Activated CD4-positive, alpha-beta T cell treated with anti-CD3 and anti-CD28 coated beads for 36 hours (primary cell): ENCODE results near the gene KLF11. TPM values are rescaled to one million over a fixed set of nuclear protein-coding genes. Genes with fewer than 3 reads are reported as not detected.

Experiments
- ATAC-seq: fragments of 200-7000 bp; cut with Tn5 transposase; one replicate; pipeline ENCODE4 v1.10.0; 2021; ENCODE audit warnings: mild to moderate bottlenecking, moderate library complexity
- CTCF ChIA-PET: fragments of 350-600 bp; sonication (Branson Sonifier 250); formaldehyde crosslinking; loops from one replicate; lab custom pipeline; 2021; ENCODE audit warnings: antibody characterized with exemption; lab: Charles Lee
- POLR2A ChIA-PET: fragments of 350-600 bp; sonication (Branson Sonifier 250); formaldehyde crosslinking; loops from one replicate; lab custom pipeline; 2021; ENCODE audit warnings: antibody characterized with exemption, inconsistent platforms; lab: Charles Lee
- DNase-seq: peaks from one replicate; pipeline ENCODE4 v3.0.0-alpha.2; 2020
- H3K27ac Mint-ChIP-seq: one replicate; pipeline ENCODE4 v1.8.0; 2021; ENCODE audit warnings: mixed read lengths
- H3K27me3 Mint-ChIP-seq: one replicate; pipeline ENCODE4 v1.8.0; 2021; ENCODE audit warnings: mixed read lengths
- H3K36me3 Mint-ChIP-seq: one replicate; pipeline ENCODE4 v1.8.0; 2021; ENCODE audit warnings: low read depth, mixed read lengths
- H3K4me1 Mint-ChIP-seq: one replicate; pipeline ENCODE4 v1.8.0; 2021; ENCODE audit warnings: mixed read lengths
- H3K4me3 Mint-ChIP-seq: one replicate; pipeline ENCODE4 v1.8.0; 2021; ENCODE audit warnings: mild to moderate bottlenecking, moderate library complexity, mixed read lengths
- H3K9me3 Mint-ChIP-seq: one replicate; pipeline ENCODE4 v1.8.0; 2021; ENCODE audit warnings: low read depth, mixed read lengths
- intact Hi-C, 2 experiments: fragments of 100-400 bp; cut with DNase I in 1 of 2; cut with micrococcal nuclease in 1 of 2; formaldehyde crosslinking; loops; one replicate each; pipeline versions ENCODE4 v1.14.2 to v1.15.1; 2022 to 2024; cut with DNase I, micrococcal nuclease
- total RNA-seq, 2 experiments: library from RNA; stranded (reverse); gene quantifications; one replicate each; pipeline ENCODE4 v1.2.3, GENCODE V29; 2021

KLF11 gene
- total RNA-seq, 2 experiments from 2014 or later, result 4.2 to 4.5 TPM

DNA sequence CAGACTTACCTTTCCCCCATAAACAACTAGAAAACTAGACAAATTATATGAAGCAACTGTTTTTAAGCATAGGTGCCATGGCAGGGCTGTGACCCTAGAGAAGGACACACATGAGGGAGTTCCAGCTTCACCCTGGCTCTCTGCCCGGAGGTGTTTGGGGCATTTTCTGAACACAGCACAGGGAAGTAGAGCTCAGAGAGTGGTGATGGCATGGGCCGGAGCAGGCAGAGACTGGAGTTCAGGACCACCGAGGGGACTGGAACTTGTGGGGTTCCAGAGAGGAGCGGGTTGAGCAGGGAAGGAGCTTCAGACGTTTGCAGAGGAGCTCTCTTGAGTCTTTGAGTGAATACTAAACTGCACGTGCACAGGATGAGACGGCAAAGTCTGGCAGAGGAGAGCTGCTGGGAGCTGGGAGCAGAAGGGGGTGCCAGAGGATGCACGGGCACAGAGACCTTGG is 26.5 kb upstream of the KLF11 start:
- Mint-ChIP-seq H3K27ac (no peak overlapping the region), H3K27me3 (no peaks in the 10 kb centered on the region), H3K9me3 (peaks cover 2% of the 10 kb centered on the region), H3K4me1 (no peaks in the 10 kb centered on the region), H3K4me3 (no peak overlapping the region), H3K36me3 (no peaks in the 10 kb centered on the region)
- no peak for ATAC-seq
- intact Hi-C loops, result no loop called here
- DNase-seq, result no peak
- CTCF ChIA-PET, result interaction anchor here (1.0 kb wide), 1 partner anchor 19 kb away, joined by 4 read pairs; no protein-coding TSS in a partner anchor
- POLR2A ChIA-PET, result interaction anchor here (0.6 to 0.7 kb wide), 2 partner anchors 9 to 12 kb away, joined by 3 read pairs; no protein-coding TSS in a partner anchor

DNA sequence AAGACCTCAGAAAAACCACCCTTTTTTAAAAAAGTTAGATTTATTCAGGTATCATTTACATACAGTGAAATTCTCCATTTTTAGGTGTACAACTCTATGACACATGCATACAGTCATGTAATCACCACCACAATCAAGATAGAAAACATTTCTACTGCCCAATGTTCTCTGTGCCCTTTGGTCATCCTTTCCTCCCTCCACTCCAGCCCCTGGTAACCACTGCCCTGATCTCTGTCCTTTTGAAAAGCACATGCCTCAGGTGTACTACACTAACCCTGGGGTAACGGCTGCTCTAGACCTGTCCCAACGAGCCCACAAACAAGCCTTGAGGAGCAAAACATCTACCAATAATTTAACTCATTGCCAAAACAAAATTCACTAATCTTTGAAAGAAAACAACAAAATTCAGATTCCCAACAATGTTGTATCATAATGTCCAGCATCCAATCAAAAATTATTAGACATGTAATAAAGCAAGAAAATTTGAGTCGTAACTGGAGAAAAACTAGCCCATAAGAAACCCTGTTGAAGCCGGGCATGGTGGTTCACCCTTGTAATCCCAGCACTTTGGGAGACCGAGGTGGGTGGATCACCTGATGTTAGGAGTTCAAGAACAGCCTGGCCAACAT is 25.9 kb upstream of the KLF11 start:
- no peak for ATAC-seq
- DNase-seq, result no peak
- CTCF ChIA-PET, result interaction anchor here (1.0 to 1.2 kb wide), 2 partner anchors 19 to 55 kb away, joined by 3 to 4 read pairs; no protein-coding TSS in a partner anchor
- H3K4me1 Mint-ChIP-seq, result no peaks in the 10 kb centered on the region
- H3K27ac Mint-ChIP-seq, result no peak overlapping the region
- no peak overlapping the region for H3K4me3 Mint-ChIP-seq
- H3K27me3 Mint-ChIP-seq, result no peaks in the 10 kb centered on the region
- H3K9me3 Mint-ChIP-seq, result peaks cover 2% of the 10 kb centered on the region
- no peaks in the 10 kb centered on the region for H3K36me3 Mint-ChIP-seq
- intact Hi-C loops, result no loop called here
- POLR2A ChIA-PET, result interaction anchor here (0.6 to 0.7 kb wide), 2 partner anchors 9 to 11 kb away, joined by 3 read pairs; no protein-coding TSS in a partner anchor

- no peaks in the 10 kb centered on the region for H3K4me1 Mint-ChIP-seq
- DNase-seq (no peak), ATAC-seq (no peak)
- H3K27me3 Mint-ChIP-seq, result no peaks in the 10 kb centered on the region
- intact Hi-C loops, result no loop called here
- POLR2A ChIA-PET, result no interaction called here
- H3K36me3 Mint-ChIP-seq, result no peaks in the 10 kb centered on the region
- CTCF ChIA-PET, result interaction anchor here (0.6 kb wide), 1 partner anchor 30 kb away, joined by 4 read pairs; no protein-coding TSS in a partner anchor
- H3K4me3 Mint-ChIP-seq, result no peak overlapping the region
- no peak overlapping the region for H3K27ac Mint-ChIP-seq
- peaks cover 2% of the 10 kb centered on the region for H3K9me3 Mint-ChIP-seq
Measured at GRCh38 chr2:10019174-10019573, 24.2 kb upstream of the KLF11 start.

GRCh38 chr2:10019602-10020400 is 23.5 kb upstream of the KLF11 start:
- ChIA-PET CTCF (interaction anchor here (0.6 to 0.8 kb wide), 2 partner anchors 30 to 206 kb away, joined by 4 read pairs; no protein-coding TSS in a partner anchor), POLR2A (no interaction called here)
- intact Hi-C loops, result no loop called here
- H3K27me3 Mint-ChIP-seq, result no peaks in the 10 kb centered on the region
- H3K9me3 Mint-ChIP-seq, result peaks cover 2% of the 10 kb centered on the region
- H3K4me1 Mint-ChIP-seq, result no peaks in the 10 kb centered on the region
- no peaks in the 10 kb centered on the region for H3K36me3 Mint-ChIP-seq
- H3K4me3 Mint-ChIP-seq, result no peak overlapping the region
- ATAC-seq (no peak), DNase-seq (no peak)
- no peak overlapping the region for H3K27ac Mint-ChIP-seq

GRCh38 chr2:10022041-10022421 is 21.3 kb upstream of the KLF11 start:
- Mint-ChIP-seq H3K36me3 (no peaks in the 10 kb centered on the region), H3K27me3 (no peaks in the 10 kb centered on the region), H3K27ac (no peak overlapping the region), H3K4me3 (no peak overlapping the region), H3K4me1 (no peaks in the 10 kb centered on the region), H3K9me3 (peaks cover 2% of the 10 kb centered on the region)
- ChIA-PET POLR2A (no interaction called here), CTCF (interaction anchor here (1.3 kb wide), 1 partner anchor 38 kb away, joined by 3 read pairs; no protein-coding TSS in a partner anchor)
- intact Hi-C loops, result no loop called here
- no peak for DNase-seq
- ATAC-seq, result no peak

DNA sequence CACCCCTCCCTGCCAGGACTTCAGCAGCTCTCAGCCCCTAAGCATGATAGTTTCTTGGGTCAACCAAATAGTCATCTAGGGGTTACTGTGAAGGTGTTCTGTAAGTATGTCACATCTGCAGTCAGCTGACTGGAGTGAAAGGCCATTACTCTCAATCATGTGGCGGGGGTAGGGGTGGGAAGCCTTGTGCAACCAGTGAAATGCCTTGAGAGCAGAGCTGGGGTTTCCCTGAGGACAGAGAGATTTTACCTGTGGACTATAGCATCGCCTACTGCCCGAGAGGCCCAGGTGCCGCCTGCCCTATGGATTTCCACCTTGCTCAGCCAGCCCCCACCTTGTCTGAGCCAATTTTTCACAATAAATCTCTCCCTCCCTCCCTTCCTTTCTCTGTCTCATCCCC is 20.9 kb upstream of the KLF11 start:
- H3K9me3 Mint-ChIP-seq, result peaks cover under 1% of the 10 kb centered on the region
- no peak for DNase-seq
- intact Hi-C loops, result no loop called here
- no peak for ATAC-seq
- H3K27ac Mint-ChIP-seq, result no peak overlapping the region
- no peaks in the 10 kb centered on the region for H3K27me3 Mint-ChIP-seq
- no peaks in the 10 kb centered on the region for H3K4me1 Mint-ChIP-seq
- no peak overlapping the region for H3K4me3 Mint-ChIP-seq
- no peaks in the 10 kb centered on the region for H3K36me3 Mint-ChIP-seq
- CTCF ChIA-PET, result interaction anchor here (1.3 kb wide), 1 partner anchor 38 kb away, joined by 3 read pairs; no protein-coding TSS in a partner anchor
- POLR2A ChIA-PET, result no interaction called here

GRCh38 chr2:10022966-10023662 is 20.2 kb upstream of the KLF11 start:
- intact Hi-C loops, result no loop called here
- DNase-seq, result no peak
- H3K4me1 Mint-ChIP-seq, result no peaks in the 10 kb centered on the region
- no peak overlapping the region for H3K27ac Mint-ChIP-seq
- CTCF ChIA-PET, result no interaction called here
- POLR2A ChIA-PET, result no interaction called here
- H3K27me3 Mint-ChIP-seq, result no peaks in the 10 kb centered on the region
- no peak for ATAC-seq
- no peak overlapping the region for H3K4me3 Mint-ChIP-seq
- H3K36me3 Mint-ChIP-seq, result no peaks in the 10 kb centered on the region
- no peaks in the 10 kb centered on the region for H3K9me3 Mint-ChIP-seq

DNA sequence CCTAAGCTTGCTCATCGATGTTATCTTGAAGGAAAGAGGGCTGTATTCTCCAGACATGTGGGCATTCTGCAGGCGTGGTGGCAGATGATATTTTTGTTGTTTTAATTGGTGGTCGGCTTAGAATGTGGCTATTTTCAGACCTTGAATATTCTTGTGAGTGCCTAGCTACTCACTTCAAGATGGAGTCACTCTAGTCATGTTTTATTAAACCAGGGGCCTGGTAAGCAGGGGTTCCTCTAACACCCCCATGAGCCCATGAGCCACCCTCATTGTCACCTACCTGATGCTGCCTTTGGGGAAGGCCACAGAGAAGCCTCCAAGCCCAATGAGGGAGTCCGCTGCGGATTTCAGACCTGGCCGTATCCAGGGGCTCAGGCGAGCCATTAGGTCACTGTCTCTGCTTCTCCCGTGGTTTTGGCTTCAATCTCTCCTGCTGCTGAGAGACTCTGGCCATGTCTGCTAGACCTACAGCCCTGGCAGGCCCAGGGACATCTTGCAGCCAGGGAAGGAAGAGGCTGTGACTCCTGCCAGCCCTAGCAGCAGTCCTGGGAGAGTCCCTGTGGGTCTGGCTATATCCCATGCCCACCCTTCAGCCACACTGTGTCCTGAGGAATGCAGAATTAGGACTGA is 16.3 kb upstream of the KLF11 start:
- ChIA-PET POLR2A (no interaction called here), CTCF (interaction anchor here (0.6 to 2.2 kb wide), 3 partner anchors 43 to 225 kb away, joined by 3 to 12 read pairs (median 4); no protein-coding TSS in a partner anchor)
- no peak overlapping the region for H3K27ac Mint-ChIP-seq
- no peak overlapping the region for H3K4me3 Mint-ChIP-seq
- H3K27me3 Mint-ChIP-seq, result no peaks in the 10 kb centered on the region
- ATAC-seq (no peak), DNase-seq (no peak)
- peaks cover 14% of the 10 kb centered on the region for H3K4me1 Mint-ChIP-seq
- intact Hi-C loops, result no loop called here
- no peaks in the 10 kb centered on the region for H3K36me3 Mint-ChIP-seq
- H3K9me3 Mint-ChIP-seq, result no peaks in the 10 kb centered on the region

DNA sequence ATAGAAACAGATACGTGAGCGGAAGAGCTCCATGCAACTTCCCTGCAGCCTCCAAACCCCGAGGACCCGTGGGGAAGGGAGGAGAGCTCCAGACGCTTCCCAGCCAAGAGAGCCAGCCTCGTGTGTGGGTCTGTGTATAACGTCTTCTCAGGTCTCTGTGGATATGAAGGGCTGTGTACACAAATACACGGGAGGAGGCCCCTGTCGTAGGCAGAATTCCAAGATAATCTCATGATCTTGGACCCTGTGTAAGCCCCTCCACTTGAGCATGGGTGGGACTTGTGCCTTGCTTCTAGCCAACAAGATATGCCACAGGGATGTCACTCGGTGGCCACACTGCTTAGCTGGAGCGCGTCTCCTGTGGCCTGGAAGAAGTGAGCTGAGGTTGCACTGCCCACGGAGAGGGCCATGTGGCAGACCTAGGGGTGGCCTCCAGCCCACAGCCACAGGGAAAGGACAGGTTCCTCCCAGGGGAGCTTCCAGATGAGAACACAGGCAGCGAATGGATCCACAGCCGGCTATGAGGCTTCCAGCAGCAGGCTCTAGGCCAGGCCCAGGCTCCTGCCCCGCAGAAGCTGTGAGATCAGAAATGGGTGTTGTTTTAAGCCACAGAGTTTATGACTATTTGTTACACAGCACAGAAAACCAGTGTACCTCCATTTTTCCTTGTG is 15.6 kb upstream of the KLF11 start:
- no peak for DNase-seq
- POLR2A ChIA-PET, result no interaction called here
- no peak overlapping the region for H3K27ac Mint-ChIP-seq
- no peak for ATAC-seq
- CTCF ChIA-PET, result interaction anchor here (0.5 to 2.2 kb wide), 2 partner anchors 44 to 449 kb away, joined by 3 to 12 read pairs; no protein-coding TSS in a partner anchor
- H3K4me1 Mint-ChIP-seq, result peaks cover 14% of the 10 kb centered on the region
- H3K4me3 Mint-ChIP-seq, result no peak overlapping the region
- no peaks in the 10 kb centered on the region for H3K36me3 Mint-ChIP-seq
- intact Hi-C loops, result no loop called here
- no peaks in the 10 kb centered on the region for H3K27me3 Mint-ChIP-seq
- no peaks in the 10 kb centered on the region for H3K9me3 Mint-ChIP-seq

- ChIA-PET CTCF (interaction anchor here (0.5 to 2.2 kb wide), 3 partner anchors 18 to 450 kb away, joined by 3 to 12 read pairs (median 3); no protein-coding TSS in a partner anchor), POLR2A (interaction anchor here (1.1 kb wide), 1 partner anchor 11 kb away, joined by 3 read pairs; no protein-coding TSS in a partner anchor)
- H3K36me3 Mint-ChIP-seq, result no peaks in the 10 kb centered on the region
- intact Hi-C loops, result no loop called here
- peaks cover 14% of the 10 kb centered on the region for H3K4me1 Mint-ChIP-seq
- H3K27ac Mint-ChIP-seq, result no peak overlapping the region
- no peak for DNase-seq
- H3K4me3 Mint-ChIP-seq, result no peak overlapping the region
- ATAC-seq, result no peak
- H3K9me3 Mint-ChIP-seq, result no peaks in the 10 kb centered on the region
- H3K27me3 Mint-ChIP-seq, result no peaks in the 10 kb centered on the region
Measured at GRCh38 chr2:10028407-10028987, 14.9 kb upstream of the KLF11 start.
